ENCODE data around the gene SCARB1. TPM values are rescaled to one million over a fixed set of nuclear protein-coding genes. Genes with fewer than 3 reads are reported as not detected.

The SCARB1 gene
- total RNA-seq, 1 experiment from 2014 or later = 106 TPM

DNA sequence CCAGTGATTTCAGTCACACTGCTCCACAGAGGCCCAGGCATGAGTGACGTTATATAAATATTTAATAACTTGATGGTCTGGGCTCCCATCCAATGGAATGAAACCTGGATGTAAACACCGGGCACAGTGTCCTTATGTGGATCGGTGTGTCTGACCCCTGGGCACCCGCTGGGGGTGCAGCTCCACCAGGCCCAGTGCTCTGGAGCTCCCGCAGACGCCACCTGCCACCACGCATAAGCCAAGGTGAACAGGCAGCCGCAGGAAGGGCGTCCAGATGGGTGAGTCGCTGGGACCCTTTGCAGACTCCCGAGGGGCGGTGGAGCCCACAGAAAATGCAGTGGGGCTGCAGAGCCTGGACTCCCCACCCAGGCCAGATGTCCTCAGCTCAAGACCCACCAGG, 121.6 kb downstream of the SCARB1 start:
- H3K36me3 Mint-ChIP-seq (ENCODE audit: insufficient read depth, unreplicated experiment) = peaks cover 9% of the 10 kb centered on the region
- H3K27me3 ChIP-seq (replicated peaks; ENCODE audit: control insufficient read depth, insufficient read depth, low read length) = no peaks in the 10 kb centered on the region
- no peak for DNase-seq
- H3K9me3 ChIP-seq = 0 out of 2 replicates have a peak, but pooled peaks cover 8% of the 10 kb centered on the region
- intact Hi-C loops (cut with micrococcal nuclease; ENCODE audit: unreplicated experiment) = no loop called here
- no TSS peak for BruUV-seq (replicated peaks)
- no peak overlapping the region for H3K4me3 Mint-ChIP-seq (ENCODE audit: unreplicated experiment)
- no peak overlapping the region for H3K27ac Mint-ChIP-seq (ENCODE audit: unreplicated experiment)
- ChIA-PET POLR2A (no interaction called here), CTCF (no interaction called here)
- peaks cover 12% of the 10 kb centered on the region for H3K4me1 Mint-ChIP-seq (ENCODE audit: low read depth, unreplicated experiment)
- TF ChIP-seq, protein P1, sequence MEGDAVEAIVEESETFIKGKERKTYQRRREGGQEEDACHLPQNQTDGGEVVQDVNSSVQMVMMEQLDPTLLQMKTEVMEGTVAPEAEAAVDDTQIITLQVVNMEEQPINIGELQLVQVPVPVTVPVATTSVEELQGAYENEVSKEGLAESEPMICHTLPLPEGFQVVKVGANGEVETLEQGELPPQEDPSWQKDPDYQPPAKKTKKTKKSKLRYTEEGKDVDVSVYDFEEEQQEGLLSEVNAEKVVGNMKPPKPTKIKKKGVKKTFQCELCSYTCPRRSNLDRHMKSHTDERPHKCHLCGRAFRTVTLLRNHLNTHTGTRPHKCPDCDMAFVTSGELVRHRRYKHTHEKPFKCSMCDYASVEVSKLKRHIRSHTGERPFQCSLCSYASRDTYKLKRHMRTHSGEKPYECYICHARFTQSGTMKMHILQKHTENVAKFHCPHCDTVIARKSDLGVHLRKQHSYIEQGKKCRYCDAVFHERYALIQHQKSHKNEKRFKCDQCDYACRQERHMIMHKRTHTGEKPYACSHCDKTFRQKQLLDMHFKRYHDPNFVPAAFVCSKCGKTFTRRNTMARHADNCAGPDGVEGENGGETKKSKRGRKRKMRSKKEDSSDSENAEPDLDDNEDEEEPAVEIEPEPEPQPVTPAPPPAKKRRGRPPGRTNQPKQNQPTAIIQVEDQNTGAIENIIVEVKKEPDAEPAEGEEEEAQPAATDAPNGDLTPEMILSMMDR (IDR thresholded peaks at IDR 0.05; ENCODE audit: insufficient read depth in 1 of 2, low read depth in 1 of 2, low read length in 1 of 2, severe bottlenecking in 1 of 2, unreplicated experiment in 1 of 2) = no peak
- no peaks in the 10 kb centered on the region for H3K36me3 ChIP-seq (ENCODE audit: control insufficient read depth, insufficient read depth, low read length)
- peaks cover 4% of the 10 kb centered on the region for H3K4me1 ChIP-seq
- no peak overlapping the region for H3K4me3 ChIP-seq (ENCODE audit: low read depth, low read length)
- H3K9me3 Mint-ChIP-seq (ENCODE audit: unreplicated experiment) = no peaks in the 10 kb centered on the region
- no peaks in the 10 kb centered on the region for H3K27me3 Mint-ChIP-seq (ENCODE audit: insufficient read depth, unreplicated experiment)

DNA sequence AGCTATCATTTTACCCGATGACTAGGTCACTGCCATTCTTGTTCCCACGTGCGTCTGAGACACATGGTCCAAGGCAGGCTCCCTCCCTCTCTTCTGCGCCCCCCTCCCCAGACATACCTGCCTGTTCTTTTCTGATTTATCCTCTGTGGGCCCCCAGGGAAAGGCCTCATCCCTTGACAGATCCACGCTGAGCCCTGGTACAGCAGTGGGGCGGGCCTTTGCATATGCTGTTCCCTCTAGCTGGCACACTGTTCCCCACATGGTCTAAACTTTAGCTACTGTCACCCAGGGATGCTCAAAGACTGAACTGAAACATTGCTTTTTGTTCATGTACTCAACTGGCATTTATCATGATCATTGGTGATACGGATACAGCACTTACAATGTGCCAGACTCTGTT, 122.5 kb downstream of the SCARB1 start:
- Mint-ChIP-seq H3K27me3 (ENCODE audit: insufficient read depth, unreplicated experiment) (no peaks in the 10 kb centered on the region), H3K27ac (ENCODE audit: unreplicated experiment) (no peak overlapping the region), H3K4me3 (ENCODE audit: unreplicated experiment) (no peak overlapping the region), H3K36me3 (ENCODE audit: insufficient read depth, unreplicated experiment) (peaks cover 7% of the 10 kb centered on the region), H3K4me1 (ENCODE audit: low read depth, unreplicated experiment) (peaks cover 11% of the 10 kb centered on the region), H3K9me3 (ENCODE audit: unreplicated experiment) (no peaks in the 10 kb centered on the region)
- Histone ChIP-seq H3K4me3 (ENCODE audit: low read depth, low read length) (no peak overlapping the region), H3K9me3 (0 out of 2 replicates have a peak, but pooled peaks cover 8% of the 10 kb centered on the region), H3K27me3 (replicated peaks; ENCODE audit: control insufficient read depth, insufficient read depth, low read length) (no peaks in the 10 kb centered on the region), H3K4me1 (no peaks in the 10 kb centered on the region; the same call in 1 of the 2 replicates), H3K36me3 (ENCODE audit: control insufficient read depth, insufficient read depth, low read length) (no peaks in the 10 kb centered on the region)
- BruUV-seq (replicated peaks) = no TSS peak
- intact Hi-C loops (cut with micrococcal nuclease; ENCODE audit: unreplicated experiment) = no loop called here
- DNase-seq = no peak
- CTCF ChIA-PET = no interaction called here
- TF ChIP-seq, protein P1 (IDR thresholded peaks at IDR 0.05; ENCODE audit: insufficient read depth in 1 of 2, low read depth in 1 of 2, low read length in 1 of 2, severe bottlenecking in 1 of 2, unreplicated experiment in 1 of 2) = no peak
- POLR2A ChIA-PET = no interaction called here

DNA sequence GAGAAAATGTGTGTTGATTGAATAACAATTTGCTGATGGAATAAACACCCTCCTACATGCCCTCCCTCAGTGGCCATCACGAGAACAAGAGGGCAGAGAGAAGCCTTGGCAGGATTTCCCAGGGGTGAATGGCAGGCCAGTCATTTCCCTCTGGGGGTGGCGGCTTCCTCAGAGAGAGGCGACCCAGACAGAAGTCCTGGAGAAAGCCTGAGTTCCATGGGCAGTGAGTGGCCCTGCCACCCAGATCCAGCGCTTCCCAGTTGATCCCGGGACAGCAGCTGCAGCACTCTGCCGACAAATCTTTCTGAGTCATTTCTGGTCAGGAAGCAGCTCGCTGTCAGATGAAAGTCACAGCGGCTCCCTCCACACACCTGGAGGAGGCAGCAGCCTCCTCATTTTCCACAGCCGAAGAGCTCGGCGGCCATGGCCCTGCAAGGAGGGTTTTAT, 123.0 kb downstream of the SCARB1 start:
- Mint-ChIP-seq H3K27ac (ENCODE audit: unreplicated experiment) (no peak overlapping the region), H3K4me1 (ENCODE audit: low read depth, unreplicated experiment) (peaks cover 6% of the 10 kb centered on the region), H3K36me3 (ENCODE audit: insufficient read depth, unreplicated experiment) (peaks cover 4% of the 10 kb centered on the region), H3K27me3 (ENCODE audit: insufficient read depth, unreplicated experiment) (no peaks in the 10 kb centered on the region), H3K4me3 (ENCODE audit: unreplicated experiment) (no peak overlapping the region), H3K9me3 (ENCODE audit: unreplicated experiment) (no peaks in the 10 kb centered on the region)
- intact Hi-C loops (cut with micrococcal nuclease; ENCODE audit: unreplicated experiment) = no loop called here
- Histone ChIP-seq H3K36me3 (ENCODE audit: control insufficient read depth, insufficient read depth, low read length) (no peaks in the 10 kb centered on the region), H3K9me3 (0 out of 2 replicates have a peak, but pooled peaks cover 8% of the 10 kb centered on the region), H3K4me3 (ENCODE audit: low read depth, low read length) (no peak overlapping the region), H3K27me3 (replicated peaks; ENCODE audit: control insufficient read depth, insufficient read depth, low read length) (no peaks in the 10 kb centered on the region), H3K4me1 (no peaks in the 10 kb centered on the region; the same call in 1 of the 2 replicates)
- BruUV-seq (replicated peaks) = no TSS peak
- TF ChIP-seq, protein P1 (IDR thresholded peaks at IDR 0.05; ENCODE audit: insufficient read depth in 1 of 2, low read depth in 1 of 2, low read length in 1 of 2, severe bottlenecking in 1 of 2, unreplicated experiment in 1 of 2) = no peak
- ChIA-PET POLR2A (no interaction called here), CTCF (no interaction called here)
- DNase-seq = no peak
